SJCRH30 (cell line): ENCODE data around the gene MPPE1. TPM values are rescaled to one million over a fixed set of nuclear protein-coding genes. Genes with fewer than 3 reads are reported as not detected.

Experiments
- DNase-seq, 2 experiments: peaks; one replicate each; pipeline ENCODE4 v3.0.0-alpha.2; 2015 to 2020
- H3K27ac ChIP-seq: fragments of 250-450 bp; sonication (Bioruptor Pico); 2 replicates; pipeline ENCODE4 v1.5.1; 2020; ENCODE audit warnings: mild to moderate bottlenecking, moderate library complexity
- H3K27me3 ChIP-seq: fragments of 250-450 bp; sonication (Bioruptor Pico); 2 replicates; pipeline ENCODE4 v1.5.1; 2020; ENCODE audit warnings: mild to moderate bottlenecking, moderate library complexity
- H3K36me3 ChIP-seq: fragments of 250-450 bp; sonication (Bioruptor Pico); 2 replicates; pipeline ENCODE4 v1.5.1; 2020; ENCODE audit warnings: mild to moderate bottlenecking, moderate library complexity
- H3K4me1 ChIP-seq: fragments of 250-450 bp; sonication (Bioruptor Pico); 2 replicates; pipeline ENCODE4 v1.5.1; 2020; ENCODE audit warnings: mild to moderate bottlenecking, moderate library complexity
- H3K4me3 ChIP-seq: fragments of 250-450 bp; sonication (Bioruptor Pico); 2 replicates; pipeline ENCODE4 v1.5.1; 2020; ENCODE audit warnings: mild to moderate bottlenecking, moderate library complexity
- H3K9me3 ChIP-seq: fragments of 250-450 bp; sonication (Bioruptor Pico); replicated peaks from 2 replicates; pipeline ENCODE4 v1.5.1; 2020; ENCODE audit warnings: mild to moderate bottlenecking, moderate library complexity
- total RNA-seq: library from RNA; depleted of rRNA; stranded (reverse); fragments of >200 nt; shearing (Covaris generic); gene quantifications from 2 replicates; pipeline ENCODE4 v1.2.3, GENCODE V29; 2014

MPPE1 gene
- total RNA-seq, 1 experiment from 2014 or later = 14.7 TPM

- Histone ChIP-seq H3K4me3 (no peak overlapping the region), H3K36me3 (no peaks in the 10 kb centered on the region), H3K9me3 (no peaks in the 10 kb centered on the region), H3K4me1 (no peaks in the 10 kb centered on the region), H3K27ac (no peak overlapping the region), H3K27me3 (no peaks in the 10 kb centered on the region)
- no peak for DNase-seq
Measured at GRCh38 chr18:11882636-11883035, 25.5 kb downstream of the MPPE1 start.

- Histone ChIP-seq H3K36me3 (no peaks in the 10 kb centered on the region), H3K27ac (no peak overlapping the region), H3K4me3 (no peak overlapping the region), H3K27me3 (no peaks in the 10 kb centered on the region), H3K9me3 (no peaks in the 10 kb centered on the region), H3K4me1 (no peaks in the 10 kb centered on the region)
- DNase-seq = no peak
Measured at GRCh38 chr18:11880586-11881304, 27.4 kb downstream of the MPPE1 start.

- Histone ChIP-seq H3K9me3 (no peaks in the 10 kb centered on the region), H3K36me3 (no peaks in the 10 kb centered on the region), H3K27me3 (no peaks in the 10 kb centered on the region), H3K4me1 (no peaks in the 10 kb centered on the region), H3K4me3 (no peak overlapping the region), H3K27ac (no peak overlapping the region)
- no peak for DNase-seq
Measured at GRCh38 chr18:11877497-11878135, 30.5 kb downstream of the MPPE1 start.

- no peak overlapping the region for H3K27ac ChIP-seq
- H3K36me3 ChIP-seq = no peaks in the 10 kb centered on the region
Measured at GRCh38 chr18:11874676-11875075, 33.4 kb downstream of the MPPE1 start.

GRCh38 chr18:11873670-11874340 is 34.3 kb downstream of the MPPE1 start:
- DNase-seq = no peak
- H3K36me3 ChIP-seq = no peaks in the 10 kb centered on the region
- H3K27ac ChIP-seq = no peak overlapping the region
- H3K4me1 ChIP-seq = no peaks in the 10 kb centered on the region
- H3K4me3 ChIP-seq = no peak overlapping the region
- H3K9me3 ChIP-seq = no peaks in the 10 kb centered on the region
- H3K27me3 ChIP-seq = no peaks in the 10 kb centered on the region

More at GRCh38 chr18:11874676-11875075, 33.4 kb downstream of the MPPE1 start:
- no peak for DNase-seq
- no peaks in the 10 kb centered on the region for H3K4me1 ChIP-seq
- no peaks in the 10 kb centered on the region for H3K27me3 ChIP-seq
- no peaks in the 10 kb centered on the region for H3K9me3 ChIP-seq
- H3K4me3 ChIP-seq = no peak overlapping the region

DNA sequence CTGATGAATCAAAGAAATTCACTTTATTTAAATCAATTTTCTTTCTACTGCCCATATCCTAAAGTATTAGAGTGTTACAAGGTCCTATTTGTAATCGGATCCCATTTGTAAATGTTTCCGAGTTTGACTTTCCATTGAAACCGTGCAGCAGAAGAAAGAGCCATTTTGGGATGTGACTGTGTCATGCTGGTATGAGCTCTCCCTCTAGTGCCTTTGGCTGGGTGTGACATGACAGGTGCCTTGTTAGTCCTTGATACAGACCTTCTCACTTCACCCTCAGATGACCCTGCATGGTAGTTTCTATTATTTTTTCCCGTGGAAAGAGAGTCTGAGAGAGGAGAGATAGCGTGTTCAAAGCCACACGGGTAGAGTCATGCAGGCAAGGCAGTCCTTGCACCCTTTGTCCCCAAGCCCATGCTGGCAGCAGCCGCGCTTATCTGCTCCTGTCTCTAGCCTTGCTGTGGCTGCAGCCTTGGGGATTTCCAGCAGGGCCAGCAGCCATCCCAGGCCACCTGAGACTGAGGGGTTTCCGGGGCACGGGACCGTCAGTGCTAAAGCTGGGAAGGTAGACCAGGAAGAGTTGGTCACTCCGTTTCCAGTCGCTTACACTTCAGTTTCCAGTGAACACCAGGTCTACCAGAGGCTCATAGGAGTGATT is 35.5 kb downstream of the MPPE1 start:
- DNase-seq = peak; percentile 44 to 66
- no peaks in the 10 kb centered on the region for H3K9me3 ChIP-seq
- H3K27me3 ChIP-seq = no peaks in the 10 kb centered on the region
- H3K36me3 ChIP-seq = no peaks in the 10 kb centered on the region
- H3K4me1 ChIP-seq = no peaks in the 10 kb centered on the region
- no peak overlapping the region for H3K27ac ChIP-seq
- no peak overlapping the region for H3K4me3 ChIP-seq

GRCh38 chr18:11871501-11871900 is 36.6 kb downstream of the MPPE1 start:
- Histone ChIP-seq H3K4me1 (no peaks in the 10 kb centered on the region), H3K27me3 (no peaks in the 10 kb centered on the region), H3K9me3 (no peaks in the 10 kb centered on the region), H3K36me3 (no peaks in the 10 kb centered on the region), H3K4me3 (no peak overlapping the region), H3K27ac (no peak overlapping the region)
- no peak for DNase-seq

DNA sequence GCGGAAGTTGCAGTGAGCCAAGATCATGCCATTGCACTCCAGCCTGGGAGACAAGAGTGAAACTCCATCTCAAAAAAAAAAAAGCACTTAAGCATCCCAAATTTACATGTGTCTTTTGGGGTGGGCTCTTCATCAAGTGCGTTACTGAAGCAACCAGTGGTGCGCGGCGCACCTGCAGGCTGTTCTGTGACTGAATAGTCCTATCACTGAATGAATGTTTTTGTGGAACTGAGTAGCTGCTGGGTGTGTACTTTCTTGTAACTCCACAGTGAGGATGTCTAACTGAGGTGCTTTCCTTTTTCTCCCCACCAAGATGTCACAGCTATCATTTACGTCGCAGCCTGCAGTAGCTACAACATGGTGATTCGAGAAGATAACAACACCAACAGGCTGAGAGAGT is 39.9 kb downstream of the MPPE1 start:
- Histone ChIP-seq H3K27me3 (no peaks in the 10 kb centered on the region), H3K27ac (no peak overlapping the region), H3K36me3 (no peaks in the 10 kb centered on the region), H3K9me3 (no peaks in the 10 kb centered on the region), H3K4me3 (no peak overlapping the region), H3K4me1 (no peaks in the 10 kb centered on the region)
- no peak for DNase-seq

GRCh38 chr18:11866764-11867163 is 41.4 kb downstream of the MPPE1 start:
- Histone ChIP-seq H3K27me3 (no peaks in the 10 kb centered on the region), H3K27ac (no peak overlapping the region)

DNA sequence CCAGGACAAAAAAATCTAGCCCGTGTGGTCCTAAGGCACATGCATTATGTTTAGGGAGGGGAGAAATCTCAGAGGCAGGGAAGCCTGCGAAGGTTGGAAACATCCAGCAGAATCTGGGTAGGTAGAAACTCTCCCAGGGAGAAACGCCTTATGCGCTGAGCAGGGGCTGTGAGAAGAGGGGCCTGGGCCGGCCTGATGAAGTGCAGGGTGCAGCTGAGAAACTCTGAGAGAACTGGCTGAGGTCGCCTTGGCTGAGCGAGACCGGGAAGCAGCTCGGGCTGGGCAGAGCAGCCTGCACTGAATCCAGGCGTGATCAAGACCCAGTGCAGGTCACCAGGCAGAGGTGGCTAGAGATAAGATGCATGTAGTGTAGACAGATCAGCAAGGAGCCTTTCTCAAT is 41.8 kb downstream of the MPPE1 start:
- H3K9me3 ChIP-seq = no peaks in the 10 kb centered on the region
- H3K27ac ChIP-seq = no peak overlapping the region
- H3K36me3 ChIP-seq = no peaks in the 10 kb centered on the region
- H3K4me3 ChIP-seq = no peak overlapping the region
- no peaks in the 10 kb centered on the region for H3K4me1 ChIP-seq
- DNase-seq = no peak
- H3K27me3 ChIP-seq = no peaks in the 10 kb centered on the region

More at GRCh38 chr18:11866764-11867163, 41.4 kb downstream of the MPPE1 start:
- no peaks in the 10 kb centered on the region for H3K9me3 ChIP-seq
- no peak for DNase-seq
- H3K4me3 ChIP-seq = no peak overlapping the region
- H3K36me3 ChIP-seq = no peaks in the 10 kb centered on the region
- H3K4me1 ChIP-seq = no peaks in the 10 kb centered on the region

DNA sequence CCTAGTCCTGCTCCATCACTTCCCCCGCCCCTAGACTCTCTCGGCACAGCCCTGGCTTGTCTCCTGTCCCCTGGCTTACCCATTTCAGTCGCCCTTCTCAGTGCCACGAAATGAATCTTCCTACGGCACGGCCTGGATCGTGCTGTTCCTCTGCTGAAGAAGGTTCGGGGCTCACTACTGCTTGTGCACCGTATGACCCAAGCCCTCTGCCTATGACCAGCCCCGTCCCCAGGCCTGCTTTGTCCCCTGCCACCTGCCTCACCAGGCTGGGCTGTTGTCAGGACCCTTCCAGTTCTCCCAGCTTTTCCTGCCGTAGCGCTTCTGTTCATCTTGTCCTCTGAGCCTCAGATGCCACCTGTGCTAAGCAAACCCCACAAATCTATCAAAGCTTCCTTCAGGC is 43.0 kb downstream of the MPPE1 start:
- peaks cover 5% of the 10 kb centered on the region for H3K4me1 ChIP-seq
- no peaks in the 10 kb centered on the region for H3K36me3 ChIP-seq
- H3K27ac ChIP-seq = no peak overlapping the region
- no peak for DNase-seq
- H3K4me3 ChIP-seq = no peak overlapping the region
- no peaks in the 10 kb centered on the region for H3K27me3 ChIP-seq
- no peaks in the 10 kb centered on the region for H3K9me3 ChIP-seq

GRCh38 chr18:11864471-11864870 is 43.6 kb downstream of the MPPE1 start:
- Histone ChIP-seq H3K27me3 (no peaks in the 10 kb centered on the region), H3K9me3 (no peaks in the 10 kb centered on the region), H3K4me1 (peaks cover 11% of the 10 kb centered on the region), H3K4me3 (no peak overlapping the region), H3K27ac (no peak overlapping the region), H3K36me3 (no peaks in the 10 kb centered on the region)
- DNase-seq = no peak

GRCh38 chr18:11862468-11863137 is 45.5 kb downstream of the MPPE1 start:
- Histone ChIP-seq H3K27me3 (no peaks in the 10 kb centered on the region), H3K4me3 (no peak overlapping the region), H3K4me1 (peaks cover 21% of the 10 kb centered on the region), H3K36me3 (no peaks in the 10 kb centered on the region), H3K9me3 (no peaks in the 10 kb centered on the region), H3K27ac (no peak overlapping the region)
- no peak for DNase-seq

DNA sequence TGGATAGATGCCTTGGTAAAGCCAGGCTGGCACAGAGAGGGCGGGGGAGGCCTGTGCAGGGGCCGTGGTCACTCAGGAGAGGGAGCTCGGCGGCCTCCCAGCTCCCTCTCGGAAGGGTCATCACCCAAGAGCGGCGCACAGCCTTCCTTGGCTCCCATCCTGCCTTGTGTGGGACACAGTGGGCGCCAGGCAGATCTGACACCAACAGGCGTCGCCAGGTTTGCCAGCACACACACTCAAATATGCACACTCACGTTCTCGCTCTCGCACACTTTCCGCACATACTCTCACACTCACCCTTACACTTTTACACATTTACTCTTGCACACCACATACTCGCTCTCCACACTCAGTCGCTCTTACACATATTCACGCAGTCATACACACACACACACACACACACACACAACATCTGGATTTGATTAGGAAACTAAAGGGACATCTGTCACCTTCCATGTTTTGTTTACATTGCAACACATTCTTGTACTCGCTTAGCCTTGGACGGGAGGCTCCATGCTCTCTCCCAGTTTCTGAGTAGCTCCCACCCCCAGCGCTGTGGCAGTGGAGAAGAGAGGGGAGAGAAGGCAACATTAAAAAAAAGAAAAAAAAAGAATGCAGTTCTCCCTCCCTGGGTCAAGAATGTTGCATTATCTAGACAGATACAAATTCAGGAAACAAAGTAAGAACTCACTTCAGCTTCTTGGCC is 46.4 kb downstream of the MPPE1 start:
- Histone ChIP-seq H3K4me1 (peaks cover 21% of the 10 kb centered on the region), H3K9me3 (no peaks in the 10 kb centered on the region), H3K4me3 (no peak overlapping the region), H3K36me3 (no peaks in the 10 kb centered on the region), H3K27me3 (no peaks in the 10 kb centered on the region), H3K27ac (no peak overlapping the region)
- DNase-seq = no peak
